ENCODE results near the gene CDH12.

DNA sequence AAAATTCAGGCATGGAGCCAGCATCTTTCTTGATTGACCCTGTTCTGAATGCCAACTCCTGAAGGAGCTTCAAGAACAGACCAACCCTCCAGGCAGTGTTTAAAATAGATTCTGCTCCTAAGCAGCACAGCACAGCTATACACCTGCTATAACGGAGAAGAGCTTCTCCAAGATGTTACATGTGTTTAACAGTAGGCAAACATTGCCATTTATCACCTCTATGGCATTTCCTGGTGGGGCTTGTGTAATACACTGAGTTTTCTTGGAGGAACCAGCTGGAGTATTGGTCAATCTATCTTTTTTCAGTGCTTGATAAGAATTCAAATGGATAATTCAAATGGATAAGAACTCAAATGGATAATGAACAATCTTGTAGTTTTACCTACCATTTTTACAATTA lies 615.1 kb downstream of the CDH12 start:
- TF ChIP-seq POLR2A (IDR thresholded peaks at IDR 0.05) (no peak), CTCF (IDR thresholded peaks at IDR 0.05) (no peak)

All from vagina (tissue), 2 donors.